T follicular helper cell (primary cell): ENCODE results near the gene DPYSL4.

Experiments
- DNase-seq: peaks from one replicate; pipeline ENCODE4 v3.0.0-alpha.2; 2020; ENCODE audit warnings: low read depth
- total RNA-seq, 2 experiments: gene quantifications; one replicate each; lab custom pipeline; 2026; lab: John Stamatoyannopoulos, UW

Gene DPYSL4
- 0.24 to 1.2 reads per million in 2 experiments for total RNA-seq

DNA sequence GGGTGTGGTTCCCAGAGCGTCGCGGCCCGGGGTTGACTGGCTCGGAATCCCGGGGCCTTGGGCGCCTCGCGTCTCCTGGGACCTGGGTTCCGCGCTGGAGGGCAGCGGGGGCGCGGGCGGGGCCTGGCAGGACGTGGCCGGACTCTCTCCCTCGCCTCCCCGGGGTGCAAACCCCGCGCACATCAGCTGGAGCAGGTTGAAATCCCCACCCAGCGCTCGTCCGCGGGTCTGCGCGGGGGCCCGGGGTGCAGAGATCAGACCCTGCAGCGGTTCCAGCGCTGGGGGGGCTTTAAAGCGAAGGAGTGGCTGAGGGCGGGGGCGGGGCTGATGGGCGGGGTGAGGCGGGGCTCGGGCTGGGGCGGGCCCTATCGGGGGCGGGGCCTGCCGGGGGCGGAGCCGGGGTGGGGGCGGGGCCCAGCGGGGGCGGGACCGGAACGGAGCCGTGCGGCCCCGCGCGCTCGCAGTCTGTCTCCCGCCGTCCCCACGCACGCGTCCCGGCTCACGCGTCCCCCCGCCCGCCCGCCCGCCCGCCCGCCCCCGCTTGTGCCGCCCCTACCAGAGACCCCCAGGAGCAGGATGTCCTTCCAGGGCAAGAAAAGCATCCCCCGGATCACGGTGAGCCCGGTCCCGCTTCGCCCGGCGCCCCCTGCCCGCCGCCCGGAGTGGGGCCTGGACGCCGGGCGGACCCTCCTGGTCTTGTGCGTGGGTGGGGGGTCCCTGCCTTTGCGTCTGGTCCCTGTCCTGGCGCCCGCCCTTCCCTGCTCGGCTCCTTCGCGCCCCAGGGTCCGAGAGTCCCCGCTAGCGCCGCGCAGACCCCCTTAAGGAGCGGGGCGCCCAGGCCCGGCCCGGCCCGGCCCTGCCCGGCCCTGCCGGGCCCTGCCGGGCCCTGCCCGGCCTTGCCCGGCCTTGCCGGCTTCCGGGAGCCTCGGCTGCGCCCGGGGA is at the start of gene DPYSL4:
DPYSL4 (plus strand) TSS at position 461 of the 942 bp plus-strand sequence; CDS start at position 577, 116 bp downstream.
- no peak for DNase-seq

- DNase-seq = no peak
Observed at GRCh38 chr10:132137111-132138072, 49.4 kb upstream of the DPYSL4 start.

GRCh38 chr10:132138133-132138532 is 48.6 kb upstream of the DPYSL4 start:
- no peak for DNase-seq

GRCh38 chr10:132138596-132138995 is 48.2 kb upstream of the DPYSL4 start:
- DNase-seq = no peak

DNA sequence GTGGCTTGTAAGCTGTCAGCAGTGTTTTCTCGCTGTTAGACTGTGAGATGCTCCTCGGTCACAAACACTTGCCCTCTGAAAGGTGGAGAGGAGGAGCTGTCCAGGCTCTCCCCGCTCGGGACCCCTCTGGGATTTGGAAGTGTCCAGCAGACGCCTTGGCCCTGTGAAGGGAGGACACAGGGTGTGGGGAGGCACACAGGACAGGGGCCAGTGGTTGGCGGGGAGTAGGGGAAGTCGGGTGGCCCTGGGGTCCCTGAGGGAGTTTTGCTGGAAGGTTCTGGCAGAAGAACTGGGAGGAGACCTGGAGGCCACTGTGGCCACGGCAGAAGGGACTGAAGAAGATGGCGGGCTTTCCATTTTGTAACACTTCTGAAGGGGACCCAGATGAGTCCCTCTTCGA is 47.2 kb upstream of the DPYSL4 start:
- DNase-seq = no peak

- no peak for DNase-seq
Observed at GRCh38 chr10:132140167-132140925, 46.4 kb upstream of the DPYSL4 start.

DNA sequence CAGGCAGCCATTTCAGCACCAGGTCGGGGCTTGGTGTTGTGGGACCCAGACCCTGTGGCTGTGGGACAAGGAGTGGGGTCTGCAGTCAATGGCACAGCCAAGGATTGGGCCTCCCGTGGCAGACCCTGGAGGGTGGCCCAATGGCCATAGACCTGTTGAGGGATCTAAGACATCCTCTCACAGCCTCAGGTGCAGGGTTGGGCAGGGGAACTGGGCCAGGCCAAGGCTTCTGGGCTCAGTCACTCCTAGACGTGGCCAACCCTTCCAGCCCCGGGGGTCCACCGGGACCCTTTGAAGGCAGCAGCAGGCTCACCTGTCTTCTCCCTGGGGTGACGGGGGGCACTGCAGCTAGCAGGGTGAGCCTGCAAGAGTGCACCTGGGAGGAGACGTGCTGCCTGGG is 45.7 kb upstream of the DPYSL4 start:
- no peak for DNase-seq

DNA sequence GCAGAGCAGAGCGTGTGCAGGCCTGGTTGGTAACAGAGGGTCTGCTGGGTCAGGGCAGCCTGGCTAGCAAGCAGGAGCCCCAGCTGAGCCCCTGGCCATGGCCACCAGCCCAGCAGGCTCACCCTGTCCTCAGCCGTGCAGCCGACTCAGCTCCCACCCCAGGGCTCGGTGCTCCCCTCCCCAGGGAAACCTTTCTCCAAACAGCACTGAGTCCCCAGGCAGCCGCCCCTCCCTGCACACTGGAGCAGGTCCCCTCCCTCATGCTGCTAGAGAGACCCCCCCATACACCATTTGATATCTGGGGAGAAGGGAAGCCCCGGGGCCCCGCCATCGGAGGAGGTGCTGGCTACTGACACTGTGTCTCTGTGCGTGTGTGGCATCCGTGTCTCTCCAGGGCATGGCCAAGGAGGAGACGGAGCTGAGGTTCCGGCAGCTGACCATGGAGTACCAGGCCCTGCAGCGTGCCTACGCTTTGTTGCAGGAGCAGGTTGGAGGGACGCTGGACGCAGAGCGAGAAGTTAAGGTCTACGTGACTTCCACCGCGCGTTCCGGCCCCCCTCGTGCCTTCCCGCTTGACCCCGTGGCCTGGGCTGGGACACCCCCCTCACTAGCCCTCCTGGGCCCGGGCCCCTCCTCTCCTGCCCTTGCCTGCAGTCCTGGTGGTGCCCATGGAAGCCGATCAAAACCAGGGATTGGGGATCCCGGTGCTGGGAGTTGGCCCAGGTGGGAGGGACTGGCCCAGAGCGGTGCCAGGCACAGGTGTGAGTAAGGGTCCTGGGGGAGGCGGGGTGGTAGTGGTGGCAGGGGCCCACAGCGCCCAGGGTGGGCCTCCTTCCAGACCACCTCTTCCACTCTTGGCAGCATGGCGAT is 45.0 kb upstream of the DPYSL4 start:
- DNase-seq = no peak

GRCh38 chr10:132142396-132143161 is 44.2 kb upstream of the DPYSL4 start:
- peak; percentile 31 for DNase-seq

GRCh38 chr10:132143162-132143561 is 43.6 kb upstream of the DPYSL4 start:
- no peak for DNase-seq

- no peak for DNase-seq
Observed at GRCh38 chr10:132144086-132144485, 42.7 kb upstream of the DPYSL4 start.

DNA sequence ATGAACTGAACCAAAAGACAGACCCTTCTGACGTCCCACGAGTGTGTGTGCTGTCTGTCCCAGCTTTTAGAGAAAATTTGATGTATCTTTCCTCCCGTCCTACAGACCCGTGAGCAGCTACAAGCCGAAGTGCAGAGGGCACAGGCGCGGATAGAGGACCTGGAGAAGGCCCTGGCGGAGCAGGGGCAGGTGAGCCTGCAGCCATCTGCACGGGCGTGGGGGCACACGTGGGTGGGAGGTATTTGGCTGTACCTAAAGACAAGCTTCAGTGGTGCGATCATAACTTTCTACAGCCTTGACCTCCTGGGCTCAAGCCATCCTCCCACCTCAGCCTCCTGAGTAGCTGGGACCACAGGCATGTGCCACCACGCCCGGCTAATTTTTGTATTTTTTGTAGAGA is 41.7 kb upstream of the DPYSL4 start:
- DNase-seq = no peak

DNA sequence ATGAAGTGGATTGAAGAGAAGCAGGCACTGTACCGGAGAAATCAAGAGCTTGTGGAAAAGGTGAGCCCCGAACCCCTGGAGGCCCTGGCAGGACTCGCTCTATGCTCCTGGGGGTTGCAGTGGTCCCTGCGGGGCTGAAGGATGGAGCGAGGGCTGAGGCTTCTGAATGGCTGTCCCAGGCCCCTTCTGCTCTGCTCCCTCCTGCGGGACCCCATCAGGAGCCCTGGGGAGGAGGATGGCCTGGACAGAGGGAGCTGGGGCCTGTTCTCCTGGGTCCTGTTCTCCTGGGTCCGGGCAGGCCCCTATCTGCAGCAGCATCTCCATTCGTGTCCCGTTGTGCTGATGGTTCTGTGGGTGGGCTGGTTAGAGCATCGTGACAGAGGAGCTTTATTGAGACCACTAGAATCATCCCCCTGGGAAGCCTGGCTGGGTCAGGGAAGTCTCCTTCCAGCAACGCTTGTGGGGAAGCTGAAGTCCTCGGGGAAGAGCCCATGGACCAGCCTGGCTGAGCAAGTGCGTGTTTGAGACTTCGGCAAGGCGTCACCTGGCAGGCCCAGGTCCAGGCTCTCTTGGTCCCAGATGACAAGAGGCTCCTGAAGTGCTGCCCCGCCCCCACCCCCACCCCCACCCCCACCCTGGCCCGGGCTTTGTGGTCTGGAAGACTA is 41.1 kb upstream of the DPYSL4 start:
- DNase-seq = no peak

GRCh38 chr10:132146271-132146671 is 40.5 kb upstream of the DPYSL4 start:
- no peak for DNase-seq

DNA sequence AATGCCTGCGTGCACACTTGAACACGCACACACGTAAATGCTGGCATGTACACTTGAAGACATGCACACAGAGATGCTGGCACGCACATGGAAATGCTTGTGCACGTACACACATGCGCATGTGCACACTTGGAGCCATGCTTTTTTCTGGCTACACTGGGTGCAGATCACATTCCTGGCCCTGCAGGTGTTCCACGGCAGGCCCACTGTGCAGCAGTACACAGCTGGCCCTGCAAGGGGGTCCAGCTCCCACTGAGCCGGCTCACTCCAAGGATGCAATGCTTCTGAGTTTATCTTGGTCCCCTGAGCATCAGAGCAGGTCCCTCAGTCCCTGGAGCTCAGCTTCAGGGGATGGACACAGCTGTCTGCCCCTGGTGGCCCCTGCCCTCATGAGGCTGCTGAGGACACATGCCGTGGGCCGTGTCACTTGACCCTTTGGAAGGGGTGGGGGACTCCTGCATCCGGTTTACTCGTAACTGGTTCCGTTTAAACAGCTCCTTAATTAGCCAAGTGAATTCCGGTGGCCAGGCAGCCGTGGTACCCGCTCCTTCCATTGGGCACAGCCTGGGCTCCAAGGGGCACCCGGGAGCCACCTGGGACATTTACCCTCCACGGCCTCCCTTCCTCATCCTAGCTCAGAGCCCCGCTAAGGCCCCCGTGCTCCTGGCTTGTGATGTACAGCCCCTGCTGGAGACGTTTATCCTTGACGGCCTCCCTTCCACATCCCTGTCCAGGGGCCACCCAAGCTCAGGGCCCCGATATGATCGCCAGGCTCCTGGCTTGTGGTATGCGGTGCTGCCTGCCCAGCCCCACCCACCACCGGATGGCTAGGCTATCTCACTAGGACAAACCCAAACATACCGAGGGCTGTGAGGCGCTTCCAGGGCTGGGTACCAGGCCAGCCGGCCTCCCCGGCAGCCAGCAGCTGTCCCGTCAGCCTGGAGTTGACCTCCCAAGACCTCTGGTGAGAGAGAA is 39.5 kb upstream of the DPYSL4 start:
- DNase-seq = no peak

- DNase-seq = no peak
Observed at GRCh38 chr10:132148261-132149251, 38.2 kb upstream of the DPYSL4 start.

DNA sequence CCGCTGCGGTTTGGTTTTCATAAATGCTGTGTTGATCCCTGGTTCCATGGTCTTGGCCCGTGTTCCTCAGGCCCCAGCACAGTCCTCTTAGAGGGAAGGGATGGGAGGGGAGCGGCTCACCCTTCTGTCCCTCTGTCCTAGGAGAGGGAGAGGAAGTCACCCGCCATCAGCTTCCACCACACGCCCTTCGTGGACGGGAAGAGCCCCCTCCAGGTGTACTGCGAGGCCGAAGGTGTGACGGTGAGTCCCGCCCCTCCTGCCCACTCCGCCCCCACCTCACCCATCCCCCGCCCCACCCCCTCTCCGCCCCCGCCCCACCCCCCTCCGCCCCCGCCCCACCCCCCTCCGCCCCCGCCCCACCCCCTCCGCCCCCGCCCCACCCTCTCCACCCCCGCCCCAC is 37.5 kb upstream of the DPYSL4 start:
- DNase-seq = no peak
